Forelimb muscle (tissue), 1 donor: ENCODE results near the gene C1QTNF12. TPM values are rescaled to one million over a fixed set of nuclear protein-coding genes. Genes with fewer than 3 reads are reported as not detected.

Experiments
- DNase-seq: peaks from one replicate; pipeline ENCODE4 v3.0.0-alpha.2; 2013; ENCODE audit warnings: low read depth
- polyA plus RNA-seq: library from polyadenylated mRNA; unstranded; fragments of 120-200 nt; gene quantifications from one replicate; pipeline ENCODE4 v1.2.1, GENCODE V29; 2013; ENCODE audit not compliant: insufficient read length

C1QTNF12 gene
- polyA plus RNA-seq, 1 donor: 4.8 TPM

DNA sequence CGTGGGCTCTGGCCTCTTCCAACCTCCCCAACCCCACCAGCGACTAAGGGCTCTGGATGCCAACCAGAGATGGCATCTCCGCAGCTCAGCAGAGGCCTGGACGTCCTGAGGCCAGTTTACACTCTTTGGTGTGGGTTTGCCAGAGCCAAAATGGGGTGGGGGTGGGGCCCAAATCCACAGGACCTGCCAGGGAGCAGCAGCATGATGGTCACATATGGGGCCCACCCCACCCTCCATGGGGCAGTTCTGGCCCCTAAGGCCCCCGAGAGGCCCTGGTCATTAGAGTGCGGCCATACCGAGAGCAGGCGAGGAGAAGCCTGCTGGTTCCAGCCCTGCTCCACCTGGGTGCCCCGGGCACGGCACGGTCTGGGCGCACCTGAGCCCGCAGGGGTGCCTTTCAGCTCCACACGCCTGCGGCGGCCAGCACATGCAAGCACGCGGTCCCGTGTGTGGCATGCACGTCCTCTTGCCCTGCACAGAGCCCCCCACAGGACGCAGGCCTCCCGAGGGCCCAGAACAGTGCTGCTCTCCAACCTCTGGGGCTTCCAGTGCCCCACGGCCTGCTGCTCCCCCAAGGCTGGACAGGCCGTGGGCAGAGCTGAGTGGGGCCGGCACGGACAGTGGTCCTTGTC, 4.8 kb downstream of the C1QTNF12 start:
- DNase-seq: no peak

DNA sequence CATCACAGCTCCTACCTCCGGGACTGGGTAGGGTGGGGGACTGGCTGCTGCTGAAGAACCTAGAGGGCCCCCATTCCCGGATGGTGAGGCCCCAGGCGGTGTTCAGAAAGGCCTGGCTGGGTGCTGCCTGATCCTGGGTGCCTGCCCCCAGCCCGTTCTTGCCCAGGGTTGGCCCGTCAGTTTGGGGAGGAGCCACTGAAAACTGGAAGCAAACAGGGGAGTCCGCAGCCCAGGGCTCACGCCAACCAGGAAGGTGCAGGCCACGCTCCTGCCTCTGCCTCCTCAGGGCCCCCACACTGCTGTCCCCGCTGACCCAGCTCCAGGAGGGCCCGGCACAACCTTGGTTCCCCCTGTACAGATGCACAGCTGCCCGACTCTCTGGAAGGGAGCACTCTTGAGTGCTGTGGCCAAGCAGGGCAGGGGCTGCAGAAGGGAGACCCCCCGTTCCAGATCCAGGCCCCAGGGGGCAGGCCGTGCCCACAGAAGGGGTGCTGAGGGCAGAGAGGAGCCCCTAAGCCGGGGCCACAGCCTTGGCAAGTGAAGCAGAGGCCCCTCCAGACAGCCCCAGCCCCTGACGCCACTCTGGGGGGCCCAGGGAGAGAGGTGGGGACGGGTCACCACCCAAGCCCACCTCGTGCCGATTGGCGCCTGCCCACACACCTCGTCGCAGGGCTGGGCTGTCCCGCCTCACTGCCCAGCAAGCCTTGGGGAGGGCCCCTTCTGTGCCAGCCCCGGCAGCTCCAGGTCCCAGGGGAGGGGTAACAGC, 5.5 kb downstream of the C1QTNF12 start:
- DNase-seq: no peak

DNA sequence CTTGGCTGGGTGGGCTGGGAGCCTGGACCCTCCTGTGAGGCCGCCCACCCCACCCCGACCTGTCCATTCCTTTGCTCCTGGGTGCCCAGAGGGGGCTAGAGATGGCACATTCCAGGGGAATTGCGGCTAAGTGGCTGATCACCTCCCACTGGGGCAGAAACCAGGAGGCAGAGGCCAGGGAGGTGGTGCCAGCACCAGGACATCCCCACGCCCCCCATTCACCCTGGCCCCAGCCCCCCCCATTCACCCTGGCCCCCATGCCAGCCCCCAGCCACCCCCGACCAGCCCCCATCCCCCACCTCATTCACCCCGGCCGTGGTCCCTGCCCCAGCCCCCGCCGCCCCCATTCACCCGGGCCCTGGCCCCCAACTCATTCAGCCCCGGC, 6.2 kb downstream of the C1QTNF12 start:
- DNase-seq: no peak

DNA sequence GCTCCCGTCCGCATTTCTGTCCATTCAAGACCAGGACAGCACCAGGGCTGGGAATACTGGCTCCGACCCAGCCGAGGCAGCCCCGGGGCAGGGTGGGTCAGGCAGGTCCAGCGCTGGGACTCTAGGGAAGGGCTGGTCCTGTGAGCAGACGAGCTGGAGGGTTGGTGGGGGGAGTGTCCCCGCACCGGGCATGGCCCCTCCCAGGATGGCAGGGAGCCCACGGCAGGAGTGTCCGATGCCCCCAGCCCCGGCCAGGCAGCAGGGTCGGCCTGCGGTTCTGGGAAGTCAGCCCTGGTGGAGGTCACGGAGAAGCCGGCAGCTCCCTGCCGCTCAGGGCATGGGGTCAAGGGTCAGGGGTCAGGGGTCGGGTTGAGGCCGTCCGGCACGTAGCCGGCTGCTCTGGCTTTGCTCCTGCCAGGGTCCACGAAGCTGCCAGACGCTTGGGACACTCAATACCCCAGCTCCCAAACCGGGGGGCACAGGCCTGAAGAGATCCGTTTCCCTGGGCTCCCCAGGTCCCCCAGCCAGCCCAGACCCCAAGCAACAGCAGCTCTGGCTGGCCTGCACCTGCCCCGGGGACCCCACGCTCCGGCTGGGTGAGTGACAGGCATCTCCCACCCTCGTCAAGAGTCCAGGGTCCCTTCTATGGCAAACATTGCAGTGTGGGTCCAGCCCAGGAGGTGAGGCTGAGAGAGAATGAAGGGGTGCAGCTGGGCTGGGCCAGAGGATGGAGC, 6.7 kb downstream of the C1QTNF12 start:
- no peak for DNase-seq

DNA sequence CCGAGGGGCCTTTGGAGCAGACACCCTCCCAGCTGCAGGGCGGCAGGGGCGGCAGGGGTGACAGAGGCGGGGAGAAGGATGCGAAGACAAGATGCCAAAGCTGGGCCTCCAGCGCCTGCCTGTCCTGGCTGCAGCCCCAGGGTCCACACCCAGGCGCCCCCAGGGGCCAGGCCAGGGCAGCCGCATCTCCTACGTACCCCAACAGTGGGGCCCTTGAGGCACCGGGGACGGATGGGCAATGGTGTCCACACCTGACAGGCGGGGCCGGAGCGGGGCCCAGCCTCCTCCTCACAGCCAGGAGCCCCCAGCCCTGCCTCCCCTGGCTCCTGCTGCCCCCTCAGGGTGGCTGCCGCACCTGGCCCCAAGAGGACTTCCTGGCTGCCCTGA, 7.3 kb downstream of the C1QTNF12 start:
- no peak for DNase-seq

DNA sequence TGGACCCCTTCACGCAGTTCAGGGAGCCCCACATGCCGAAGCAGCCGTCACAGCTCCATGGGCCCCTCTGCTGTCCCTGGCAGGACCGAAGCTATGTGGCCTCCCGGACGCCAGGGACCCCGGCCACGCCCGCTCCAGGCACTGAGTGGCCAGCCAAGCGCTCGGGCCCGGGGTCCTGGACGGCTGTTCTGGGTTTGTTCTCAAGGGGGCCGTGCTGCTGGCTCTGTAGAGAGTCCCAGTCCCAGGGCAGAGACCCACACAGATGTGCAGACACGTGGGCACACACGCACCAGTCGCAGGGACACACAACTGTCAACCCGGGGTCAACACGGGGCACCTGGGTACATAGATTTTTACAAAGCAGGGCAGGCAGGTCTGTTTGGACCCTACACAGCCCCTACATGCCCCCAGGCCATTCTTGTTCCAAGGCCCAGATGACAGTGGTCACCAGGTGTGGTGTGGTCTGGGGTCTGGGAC, 7.8 kb downstream of the C1QTNF12 start:
- DNase-seq: no peak

DNA sequence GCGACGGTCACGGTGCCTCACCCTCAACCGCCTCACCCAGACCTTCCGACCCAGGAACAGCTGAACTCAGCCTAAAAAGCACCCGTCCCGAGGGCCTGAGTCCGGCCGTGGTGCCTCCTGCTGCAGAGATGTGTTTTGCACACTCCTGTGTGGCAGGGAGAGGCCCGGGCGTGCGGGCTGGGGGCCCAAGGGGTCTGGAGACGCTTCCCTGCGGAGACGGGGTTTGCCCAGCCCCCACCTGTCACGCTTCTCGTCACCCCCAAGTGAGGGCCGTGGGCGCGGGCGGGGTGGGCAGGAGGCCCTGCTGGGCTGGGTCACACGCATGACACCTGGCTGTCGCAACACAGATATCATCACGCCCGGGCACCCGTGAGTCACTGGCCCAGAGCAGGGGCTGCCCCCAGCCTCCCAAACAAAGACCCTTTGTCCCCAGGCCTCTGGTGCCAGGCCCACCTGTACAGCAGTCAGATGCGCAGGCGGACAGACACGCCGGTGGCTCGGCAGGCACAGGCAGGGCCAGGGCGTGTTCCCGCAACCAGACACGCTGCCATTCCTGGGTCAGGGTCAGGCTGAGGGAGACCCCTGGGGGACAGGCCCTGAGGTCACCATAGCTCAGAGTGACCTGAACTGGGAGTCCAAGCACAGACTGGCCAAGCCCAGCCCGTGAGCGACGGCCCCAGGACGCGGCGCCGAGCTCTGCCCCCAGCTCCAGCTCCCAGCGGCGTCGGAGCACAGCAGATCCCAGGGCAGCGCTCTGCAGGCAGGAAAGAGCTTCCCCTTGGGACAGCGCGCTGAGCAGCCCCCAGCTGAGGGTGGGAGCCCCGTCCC, 8.4 kb downstream of the C1QTNF12 start:
- DNase-seq: no peak

DNA sequence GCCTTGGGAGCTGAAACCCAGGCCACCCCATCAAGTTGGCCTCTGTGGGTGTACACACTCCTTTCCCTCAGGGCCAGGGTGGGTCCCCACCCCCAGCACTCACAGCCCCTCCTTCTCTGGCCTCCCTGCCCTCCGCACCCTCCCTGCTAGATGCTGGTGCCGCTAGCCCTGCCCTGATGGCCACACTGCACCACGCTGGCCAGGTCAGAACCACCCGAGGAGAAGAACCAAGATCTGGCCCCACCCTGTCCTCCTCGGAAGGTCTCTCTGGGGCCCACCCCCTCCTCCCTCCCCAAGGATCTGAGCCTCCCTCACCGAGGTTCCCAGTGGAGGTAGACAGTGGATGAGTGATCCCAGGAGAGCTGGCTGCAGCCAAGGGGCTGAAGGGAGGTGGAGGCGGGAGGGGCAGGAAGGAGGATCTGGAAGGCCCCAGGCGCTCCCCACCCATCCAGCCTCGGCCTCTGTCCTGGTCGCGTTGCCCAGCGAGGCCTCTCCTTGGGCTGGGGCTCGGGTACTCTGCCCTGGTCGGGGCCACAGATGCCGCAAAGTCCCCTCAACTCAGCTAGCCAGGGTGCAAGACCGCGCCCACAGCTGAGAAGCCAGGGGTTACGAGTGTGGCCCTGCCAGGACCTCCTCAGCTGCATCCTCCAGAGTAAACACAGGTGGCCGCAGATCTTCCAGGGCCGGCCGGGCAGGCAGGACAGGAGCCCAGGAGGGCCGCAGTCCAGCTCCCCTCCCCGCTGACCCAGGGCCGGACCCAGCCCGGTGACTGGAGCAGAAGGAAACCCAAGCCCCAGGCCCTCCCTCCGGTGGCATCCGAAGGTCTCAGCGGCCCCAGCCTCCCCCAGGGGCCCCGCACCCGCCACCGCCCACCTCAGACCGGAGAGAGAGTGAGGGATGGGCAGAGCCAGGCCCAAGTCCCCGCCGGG, 9.3 kb downstream of the C1QTNF12 start:
- no peak for DNase-seq

DNA sequence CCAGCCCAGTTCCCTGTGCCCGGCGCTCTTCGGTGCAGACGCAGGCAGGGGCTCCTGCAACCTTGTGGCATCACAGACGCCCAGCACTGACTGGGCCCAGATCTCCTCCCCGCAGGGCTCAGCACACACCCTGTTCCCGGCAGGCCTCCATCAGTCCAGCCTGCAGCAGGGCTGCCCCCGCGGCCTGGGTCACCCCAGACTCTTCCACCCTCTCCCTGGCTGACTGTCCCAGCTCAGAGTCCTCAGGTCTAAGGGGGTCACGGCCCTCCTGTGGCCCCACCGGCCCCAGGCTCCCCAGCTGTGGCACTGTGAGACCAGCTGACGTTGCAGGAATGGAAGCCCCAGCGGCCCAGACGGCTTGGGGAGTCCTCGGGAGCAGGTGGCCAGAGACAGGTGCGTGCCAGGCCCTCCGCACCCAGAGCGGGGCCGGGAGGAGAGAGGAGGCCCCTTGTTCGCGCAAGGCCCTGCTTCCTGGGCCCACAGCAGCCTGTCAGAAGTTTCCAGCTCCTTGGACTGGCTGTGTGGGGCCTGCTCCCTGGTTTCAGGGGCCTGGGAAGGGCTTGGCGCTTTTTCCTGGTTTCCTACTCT, 10.3 kb downstream of the C1QTNF12 start:
- DNase-seq: no peak

DNA sequence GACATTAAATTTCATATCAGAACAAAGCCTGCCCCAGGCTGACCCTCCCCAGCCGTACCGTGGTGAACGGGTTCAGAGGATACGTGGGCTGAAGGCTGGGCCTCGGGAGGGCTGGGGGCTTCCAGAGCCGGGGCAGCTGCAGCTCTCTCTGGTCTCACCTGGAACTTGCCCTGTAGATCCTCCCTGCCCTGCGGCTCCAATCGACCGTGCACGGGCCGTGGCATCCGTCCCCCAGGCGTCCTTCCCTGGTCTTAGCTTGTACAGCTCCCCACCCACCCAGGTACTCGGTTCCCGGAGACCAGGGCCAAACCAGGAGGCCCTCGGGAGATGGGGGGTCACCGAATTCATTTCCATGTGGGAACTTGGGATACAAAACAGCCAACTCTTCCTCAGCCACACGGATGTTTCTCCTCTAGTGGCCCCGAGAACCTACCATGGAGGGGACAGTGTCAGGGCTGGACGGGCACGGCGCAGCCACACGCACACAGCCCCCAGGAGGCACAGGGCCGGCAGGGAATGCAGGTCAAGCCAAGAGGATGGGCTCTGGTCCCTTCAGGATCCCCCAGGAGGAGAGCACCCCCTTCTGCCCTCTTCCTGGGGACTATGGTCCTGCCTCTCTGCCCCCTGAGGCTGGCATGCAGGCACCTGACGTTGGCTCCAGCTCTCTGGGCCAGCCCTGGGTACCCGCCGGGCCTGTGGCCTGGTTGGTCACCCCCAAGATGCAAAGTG, 11.3 kb downstream of the C1QTNF12 start:
- no peak for DNase-seq

DNA sequence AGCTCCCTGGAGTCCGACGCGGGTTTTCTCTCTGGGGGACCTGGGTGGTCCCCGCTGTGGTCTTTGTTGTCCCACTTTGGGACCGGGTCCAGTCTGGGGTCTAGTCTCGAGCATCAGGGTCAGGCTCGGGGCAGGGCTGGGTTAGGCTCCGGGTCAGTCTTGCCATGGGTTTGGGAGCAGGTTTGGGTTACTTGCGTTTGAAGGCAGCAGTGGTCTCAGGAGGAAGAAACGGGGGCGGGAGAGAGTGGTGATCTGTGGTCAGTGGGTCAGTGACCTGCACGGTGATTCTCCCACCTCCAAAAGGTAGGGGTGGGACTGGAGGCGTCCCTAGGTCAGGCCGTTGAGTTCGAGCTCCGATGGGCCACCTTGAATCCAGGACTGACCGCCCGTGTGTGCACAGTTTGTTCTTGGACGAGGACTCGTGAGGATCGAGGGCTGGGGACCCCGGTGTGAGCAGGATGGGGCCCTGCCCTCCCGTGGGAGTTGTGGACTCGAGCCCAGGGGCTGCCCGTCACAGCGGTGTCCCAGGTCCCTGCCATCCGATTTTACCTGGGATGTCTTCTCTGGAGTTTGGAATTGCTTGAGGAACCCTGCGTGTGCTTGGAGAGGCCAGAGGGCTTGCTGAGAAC, 12.2 kb downstream of the C1QTNF12 start:
- DNase-seq: no peak

DNA sequence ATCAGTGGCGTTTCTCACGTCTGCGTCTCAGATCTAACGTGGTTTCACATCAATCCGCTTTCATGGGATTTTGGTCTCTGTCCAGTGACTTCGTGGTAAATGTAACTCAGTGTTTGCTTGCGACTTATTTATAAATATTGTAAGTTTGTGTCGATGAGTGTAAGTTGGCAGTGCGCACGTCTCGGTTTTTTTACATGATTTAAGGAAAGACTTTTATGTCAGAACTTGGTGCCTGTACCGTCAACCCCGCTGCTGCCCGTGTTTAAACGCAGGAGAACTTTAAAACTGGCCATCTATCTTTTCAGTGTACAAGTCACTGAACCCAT, 13.0 kb downstream of the C1QTNF12 start:
- no peak for DNase-seq

DNA sequence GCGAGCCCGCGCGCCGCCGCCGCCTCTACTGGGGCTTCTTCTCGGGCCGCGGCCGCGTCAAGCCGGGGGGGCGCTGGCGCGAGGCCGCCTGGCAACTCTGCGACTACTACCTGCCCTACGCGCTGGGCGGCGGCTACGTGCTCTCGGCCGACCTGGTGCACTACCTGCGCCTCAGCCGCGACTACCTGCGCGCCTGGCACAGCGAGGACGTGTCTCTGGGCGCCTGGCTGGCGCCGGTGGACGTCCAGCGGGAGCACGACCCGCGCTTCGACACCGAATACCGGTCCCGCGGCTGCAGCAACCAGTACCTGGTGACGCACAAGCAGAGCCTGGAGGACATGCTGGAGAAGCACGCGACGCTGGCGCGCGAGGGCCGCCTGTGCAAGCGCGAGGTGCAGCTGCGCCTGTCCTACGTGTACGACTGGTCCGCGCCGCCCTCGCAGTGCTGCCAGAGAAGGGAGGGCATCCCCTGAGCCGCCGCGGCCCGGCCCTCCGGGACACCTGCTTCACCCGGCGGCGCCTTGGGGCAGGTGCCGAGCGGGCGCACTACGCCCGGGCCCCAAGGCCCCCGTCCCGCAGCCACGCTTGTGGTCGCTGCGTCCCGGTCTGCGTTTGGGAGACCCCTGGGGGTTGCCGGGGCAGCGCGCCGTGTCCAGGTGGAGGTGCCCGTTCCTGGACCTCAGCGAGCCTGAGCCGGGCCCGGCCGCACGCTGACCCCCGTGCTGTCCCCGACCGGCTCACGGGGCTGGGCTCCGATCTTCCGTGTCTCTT, 13.5 kb downstream of the C1QTNF12 start:
- DNase-seq: no peak

DNA sequence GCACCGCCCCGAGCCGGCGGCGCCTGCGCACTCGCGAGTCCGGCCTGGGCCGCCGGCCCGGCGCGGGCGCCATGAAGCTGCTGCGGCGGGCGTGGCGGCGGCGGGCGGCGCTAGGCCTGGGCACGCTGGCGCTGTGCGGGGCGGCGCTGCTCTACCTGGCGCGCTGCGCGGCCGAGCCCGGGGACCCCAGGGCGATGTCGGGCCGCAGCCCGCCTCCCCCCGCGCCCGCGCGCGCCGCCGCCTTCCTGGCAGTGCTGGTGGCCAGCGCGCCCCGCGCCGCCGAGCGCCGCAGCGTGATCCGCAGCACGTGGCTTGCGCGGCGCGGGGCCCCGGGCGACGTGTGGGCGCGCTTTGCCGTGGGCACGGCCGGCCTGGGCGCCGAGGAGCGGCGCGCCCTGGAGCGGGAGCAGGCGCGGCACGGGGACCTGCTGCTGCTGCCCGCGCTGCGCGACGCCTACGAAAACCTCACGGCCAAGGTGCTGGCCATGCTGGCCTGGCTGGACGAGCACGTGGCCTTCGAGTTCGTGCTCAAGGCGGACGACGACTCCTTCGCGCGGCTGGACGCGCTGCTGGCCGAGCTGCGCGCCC, 14.2 kb downstream of the C1QTNF12 start, which contains the start of gene B3GALT6:
Gene B3GALT6, plus strand, starts transcription at position 30 of the 588 bp plus-strand sequence. Its CDS starts 42 bp downstream, at position 72.
- no peak for DNase-seq

DNA sequence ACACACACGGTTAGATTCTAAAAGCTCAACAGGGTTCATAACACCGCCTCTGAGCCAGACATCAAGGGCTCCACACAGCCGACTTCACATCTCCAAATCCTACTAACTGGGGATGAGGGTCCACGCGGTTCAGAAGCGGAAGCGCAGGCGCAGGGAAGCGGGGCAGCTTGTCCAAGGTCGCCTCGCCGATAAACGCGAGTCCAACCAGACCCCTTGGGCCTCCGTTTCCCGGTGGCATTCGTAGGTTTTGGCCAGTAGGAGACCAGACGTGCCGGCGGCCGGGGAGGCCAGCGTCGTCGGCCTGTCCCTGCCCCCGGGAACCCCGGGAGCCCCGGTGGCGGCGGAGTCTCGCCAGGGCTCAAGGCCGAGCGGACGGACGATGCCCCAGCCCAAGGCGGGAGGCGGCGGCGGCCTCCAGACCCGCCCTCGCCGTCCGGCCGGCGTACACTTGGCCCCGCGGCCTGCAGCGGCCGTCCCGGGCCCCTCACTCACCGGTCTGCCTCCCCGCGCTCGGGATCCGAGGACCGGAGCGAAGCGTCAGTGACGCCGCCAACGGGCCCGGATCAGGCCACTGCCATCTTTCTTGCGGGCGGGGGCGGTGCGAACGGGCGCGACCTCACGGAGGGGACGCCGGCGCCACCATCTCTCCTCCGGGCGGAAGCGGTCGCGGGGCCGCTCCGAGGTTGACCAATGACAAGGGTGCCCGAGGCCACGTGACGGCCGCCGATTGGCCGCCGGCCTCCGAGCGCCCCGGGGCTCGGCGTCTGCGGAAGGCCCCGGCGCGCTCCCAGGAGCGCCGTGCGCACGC, 14.9 kb downstream of the C1QTNF12 start, which contains the start of gene SDF4:
Gene SDF4, minus strand, starts transcription at position 602 of the 808 bp plus-strand sequence. CDS start 3,229 bp downstream, outside the sequence.
- peak; percentile 89 for DNase-seq

DNA sequence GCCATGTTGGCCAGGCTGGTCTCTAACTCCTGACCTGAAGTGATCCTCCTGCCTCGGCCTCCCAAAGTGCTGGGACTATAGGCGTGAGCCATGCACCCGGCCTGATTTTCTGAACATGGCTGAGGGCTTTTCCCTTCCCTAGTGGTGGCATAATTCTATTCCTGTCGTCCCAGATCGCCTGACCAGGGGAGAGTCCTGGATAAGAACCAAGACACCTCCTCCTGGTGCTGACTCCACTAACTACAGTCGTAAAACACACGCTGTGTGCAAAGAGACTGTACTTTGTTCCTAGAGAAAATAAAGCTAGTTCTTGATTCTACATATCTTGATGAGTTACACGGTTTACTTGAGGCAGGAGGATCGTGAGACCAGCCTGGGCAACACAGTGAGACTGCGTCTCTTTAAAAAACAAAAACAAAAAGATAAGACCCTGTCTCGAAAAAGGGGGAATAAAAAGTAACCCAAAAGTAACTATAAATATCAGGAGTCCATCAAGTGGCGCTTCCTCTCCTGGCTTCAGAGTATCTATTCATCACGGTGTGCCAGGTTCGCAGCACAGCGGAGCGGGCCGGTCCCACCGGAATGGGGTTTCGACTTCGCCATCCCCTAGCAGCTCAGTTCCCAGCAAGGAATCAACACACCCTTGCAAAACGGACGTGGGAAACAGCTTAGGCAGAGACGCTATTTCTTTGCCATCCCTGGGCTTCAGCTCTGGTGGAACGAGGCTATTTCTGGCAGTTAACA, 15.7 kb downstream of the C1QTNF12 start:
- DNase-seq: no peak
